GM18951 (cell line): ENCODE results near the gene PRKN.
"Not testable (repeated sequence)": the region's sequence is repeated elsewhere in the genome, so short reads cannot be mapped to it uniquely, and the experiment has no call there.

Source experiments
- POLR2A ChIP-seq: IDR thresholded peaks from 4 replicates; pipeline ENCODE4 v1.6.1; 2011; ENCODE audit warnings: mild to moderate bottlenecking; ENCODE audit not compliant: insufficient read length, insufficient read depth; ENCODE audit errors: extremely low read depth
- in situ Hi-C: fragments of 300-500 bp; cut with MboI; formaldehyde crosslinking; loops from one replicate; pipeline ENCODE4 v1.12.0; 2022; ENCODE audit warnings: low sequenced_read_pairs, mixed read lengths, inconsistent platforms; ENCODE audit not compliant: unreplicated experiment

Gene PRKN

GRCh38 chr6:161341638-161342037 is 1385.9 kb downstream of the PRKN start:
- no peak for TF ChIP-seq POLR2A
- in situ Hi-C loops, result no loop called here

GRCh38 chr6:161338015-161338414 is 1389.6 kb downstream of the PRKN start:
- in situ Hi-C loops, result no loop called here
- TF ChIP-seq POLR2A, result no peak

GRCh38 chr6:161336479-161336878 is 1391.1 kb downstream of the PRKN start:
- in situ Hi-C loops, result no loop called here
- TF ChIP-seq POLR2A, result no peak

- TF ChIP-seq POLR2A, result no peak
- in situ Hi-C loops, result no loop called here
These were observed 1394.2 kb downstream of the PRKN start for GRCh38 chr6:161333410-161333809.

GRCh38 chr6:161331402-161332081 is 1396.0 kb downstream of the PRKN start:
- in situ Hi-C loops, result not testable (repeated sequence)

- in situ Hi-C loops, result no loop called here
- no peak for TF ChIP-seq POLR2A
These were observed 1400.1 kb downstream of the PRKN start for GRCh38 chr6:161327360-161327953.

GRCh38 chr6:161319231-161319630 is 1408.3 kb downstream of the PRKN start:
- in situ Hi-C loops, result no loop called here
- TF ChIP-seq POLR2A, result no peak

- no peak for TF ChIP-seq POLR2A
- in situ Hi-C loops, result no loop called here
These were observed 1409.1 kb downstream of the PRKN start for GRCh38 chr6:161318456-161318855.

GRCh38 chr6:161316531-161316930 is 1411.0 kb downstream of the PRKN start:
- in situ Hi-C loops, result no loop called here
- no peak for TF ChIP-seq POLR2A

- in situ Hi-C loops, result not testable (repeated sequence)
These were observed 1412.2 kb downstream of the PRKN start for GRCh38 chr6:161315246-161315917.

- in situ Hi-C loops, result not testable (repeated sequence)
These were observed 1412.9 kb downstream of the PRKN start for GRCh38 chr6:161314541-161315245.

- in situ Hi-C loops, result no loop called here
- TF ChIP-seq POLR2A, result no peak
These were observed 1413.5 kb downstream of the PRKN start for GRCh38 chr6:161313940-161314509.

- in situ Hi-C loops, result not testable (repeated sequence)
These were observed 1414.1 kb downstream of the PRKN start for GRCh38 chr6:161313475-161313874.

- in situ Hi-C loops, result not testable (repeated sequence)
These were observed 1417.8 kb downstream of the PRKN start for GRCh38 chr6:161309774-161310173.
